Placental pericyte (primary cell): ENCODE measurements around the gene MAP3K19. TPM values are rescaled to one million over a fixed set of nuclear protein-coding genes. Genes with fewer than 3 reads are reported as not detected.

Experiments used
- total RNA-seq: library from RNA; depleted of rRNA; stranded (reverse); fragments of >200 nt; gene quantifications from 2 replicates; pipeline ENCODE4 v1.2.3, GENCODE V29; 2012

Gene MAP3K19
- not detected in 2 replicates for total RNA-seq

GRCh38 chr2:135047300-135047699 lies at the start of gene MAP3K19:
TSS of gene MAP3K19 (minus strand) at chr2:135047447. CDS start at chr2:135024647, 22,800 bp downstream.

GRCh38 chr2:135052042-135052876 lies 5.0 kb upstream of the MAP3K19 start, which contains the start of gene RAB3GAP1:
TSS of gene RAB3GAP1 (plus strand) at chr2:135052292. CDS start at chr2:135052308, 16 bp downstream.

GRCh38 chr2:134918526-134919340 lies 128.5 kb downstream of the MAP3K19 start, which contains the start of gene CCNT2:
TSS of gene CCNT2 (plus strand) at chr2:134918822. CDS start at chr2:134918855, 33 bp downstream.

Other genes with a start within 250 kb of the MAP3K19 start
- not detected in 2 replicates for gene ACMSD, start 208.8 kb downstream of the MAP3K19 start, total RNA-seq
- gene CCNT2, start 128.6 kb downstream of the MAP3K19 start, total RNA-seq: 20.6 and 28.6 TPM in 2 replicates
- gene RAB3GAP1, start 4.8 kb upstream of the MAP3K19 start, total RNA-seq: 65.9 and 66.3 TPM in 2 replicates